GM12892 (cell line): ENCODE measurements around the gene ELOVL5.

Experiments
- POLR2A ChIP-seq: IDR thresholded peaks from 2 replicates; pipeline ENCODE4 v1.6.1; 2011; ENCODE audit warnings: low read depth, low read length, control low read depth
- POLR2AphosphoS5 ChIP-seq: IDR thresholded peaks from 2 replicates; pipeline ENCODE4 v1.6.1; 2011; ENCODE audit warnings: low read depth, low read length, control low read depth

GRCh38 chr6:53290537-53291510, 57.9 kb downstream of the ELOVL5 start:
- TF ChIP-seq POLR2A, result no peak
- TF ChIP-seq POLR2AphosphoS5, result no peak
